Gastrocnemius medialis (tissue), 4 donors: ENCODE results near the gene AMMECR1. TPM values are rescaled to one million over a fixed set of nuclear protein-coding genes. Genes with fewer than 3 reads are reported as not detected.

Experiments
- ATAC-seq, 2 donors: fragments of 150-250 bp; one replicate each; pipeline ENCODE4 v1.9.1; 2016
- DNase-seq, 2 donors: peaks; one replicate each; pipeline ENCODE4 v3.0.0-alpha.2; 2019
- H3K27ac ChIP-seq, 4 donors: fragments of 200-600 bp; sonication (generic); 1 replicate in 1 of 4; 2 replicates in 3 of 4; pipeline ENCODE4 v1.5.1; 2016 to 2018; ENCODE audit warnings: mild to moderate bottlenecking in 2 of 4, moderate library complexity in 1 of 4
- H3K27me3 ChIP-seq, 3 donors: fragments of 200-600 bp; sonication (generic) in 2 of 3; 1 replicate in 1 of 3; 2 replicates in 2 of 3; pipeline versions ENCODE4 v1.5.1 to v1.6.0; 2016 to 2019; ENCODE audit warnings: mild to moderate bottlenecking in 1 of 3, moderate library complexity in 1 of 3
- H3K36me3 ChIP-seq, 2 donors: fragments of 200-600 bp; sonication (generic) in 1 of 2; one replicate each; pipeline ENCODE4 v1.5.1; 2017 to 2018
- H3K4me1 ChIP-seq, 2 donors: fragments of 200-600 bp; sonication (generic) in 1 of 2; one replicate each; pipeline ENCODE4 v1.5.1; 2016 to 2017; ENCODE audit warnings: mild to moderate bottlenecking in 2 of 2
- H3K4me3 ChIP-seq, 4 donors: fragments of 200-600 bp; sonication (generic) in 3 of 4; 1 replicate in 1 of 4; 2 replicates in 3 of 4; pipeline ENCODE4 v1.5.1; 2016 to 2019; ENCODE audit warnings: mild to moderate bottlenecking in 2 of 4
- H3K9me3 ChIP-seq, 3 donors: fragments of 200-600 bp; sonication (generic) in 2 of 3; 1 replicate in 1 of 3; 2 replicates in 2 of 3; pipeline ENCODE4 v1.5.1; 2016 to 2019
- CTCF ChIP-seq, 5 experiments: fragments of 450-650 bp in 3 of 5; fragments of 200-600 bp in 2 of 5; sonication (generic) in 2 of 5; IDR thresholded peaks in 4 of 5; conservative IDR thresholded peaks in 1 of 5; 1 replicate in 4 of 5; 2 replicates in 1 of 5; pipeline ENCODE4 v1.5.1; 2016 to 2019; ENCODE audit warnings: antibody characterized with exemption in 5 of 5, mild to moderate bottlenecking in 3 of 5, moderate library complexity in 3 of 5
- POLR2A ChIP-seq, 2 donors: fragments of 450-650 bp; IDR thresholded peaks; one replicate each; pipeline ENCODE4 v1.6.1; 2017; ENCODE audit warnings: antibody characterized with exemption in 2 of 2, mild to moderate bottlenecking in 2 of 2, moderate library complexity in 2 of 2
- in situ Hi-C, 4 donors: fragments of 200-750 bp; cut with MboI; loops; one replicate each; pipeline versions ENCODE4 v1.15.0 to v1.8.0; 2017; ENCODE audit warnings: low sequenced_read_pairs in 4 of 4
- intact Hi-C: fragments of 100-400 bp; cut with DNase I; formaldehyde crosslinking; loops from one replicate; pipeline ENCODE4 v1.15.1; 2023; ENCODE audit warnings: low total_unique reads
- total RNA-seq, 4 donors: library from RNA; depleted of rRNA; stranded (reverse); fragments of >200 nt; gene quantifications; one replicate each; pipeline versions ENCODE4 v1.1.0 to v1.2.3, GENCODE V29; 2016

The AMMECR1 gene
- total RNA-seq, 4 donors from 2014 or later, result 1.2 to 2.6 (median 1.9) TPM

GRCh38 chrX:110268886-110269285 lies 49.0 kb downstream of the AMMECR1 start:
- no peak overlapping the region for H3K4me3 ChIP-seq
- H3K4me1 ChIP-seq, result no peaks in the 10 kb centered on the region
- H3K9me3 ChIP-seq, result no peaks in the 10 kb centered on the region
- ATAC-seq (no peak), DNase-seq (no peak)
- no peak for TF ChIP-seq CTCF (IDR thresholded peaks at IDR 0.05 in 4 of 5, conservative IDR thresholded peaks at IDR 0.05 in 1 of 5)
- no peak for TF ChIP-seq POLR2A (IDR thresholded peaks at IDR 0.05)
- intact Hi-C loops (no loop called here), in situ Hi-C loops (no loop called here)
- no peaks in the 10 kb centered on the region for H3K36me3 ChIP-seq
- no peak overlapping the region for H3K27ac ChIP-seq
- no peaks in the 10 kb centered on the region for H3K27me3 ChIP-seq

DNA sequence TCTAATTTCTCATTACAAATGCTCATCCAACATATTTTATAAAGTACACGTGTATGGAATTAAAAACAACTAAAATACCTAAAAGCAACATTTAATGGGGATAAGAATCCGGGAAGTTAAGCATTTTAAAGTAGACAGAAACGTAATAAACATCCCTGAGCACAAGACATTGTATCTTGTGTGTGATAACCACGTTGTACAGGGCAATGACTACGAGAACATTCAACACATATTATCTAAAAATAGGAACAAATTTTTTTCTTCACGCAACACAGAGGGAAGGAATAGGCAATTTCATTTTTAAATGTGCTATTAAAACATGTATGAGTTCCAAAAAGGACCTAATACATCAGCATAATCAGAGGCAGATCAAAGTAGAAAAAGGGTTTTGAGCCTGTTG lies 49.5 kb downstream of the AMMECR1 start:
- TF ChIP-seq POLR2A (IDR thresholded peaks at IDR 0.05), result no peak
- no peak for DNase-seq
- H3K9me3 ChIP-seq, result no peaks in the 10 kb centered on the region
- in situ Hi-C loops (no loop called here), intact Hi-C loops (no loop called here)
- no peaks in the 10 kb centered on the region for H3K36me3 ChIP-seq
- no peaks in the 10 kb centered on the region for H3K27me3 ChIP-seq
- H3K27ac ChIP-seq, result no peak overlapping the region
- no peak for ATAC-seq
- H3K4me1 ChIP-seq, result no peaks in the 10 kb centered on the region
- no peak overlapping the region for H3K4me3 ChIP-seq

GRCh38 chrX:110267874-110268273 lies 50.0 kb downstream of the AMMECR1 start:
- no peaks in the 10 kb centered on the region for H3K4me1 ChIP-seq
- no peak overlapping the region for H3K4me3 ChIP-seq
- no peak for TF ChIP-seq CTCF (IDR thresholded peaks at IDR 0.05 in 4 of 5, conservative IDR thresholded peaks at IDR 0.05 in 1 of 5)
- TF ChIP-seq POLR2A (IDR thresholded peaks at IDR 0.05), result no peak
- in situ Hi-C loops (no loop called here), intact Hi-C loops (no loop called here)
- ATAC-seq (no peak), DNase-seq (no peak)
- H3K27me3 ChIP-seq, result no peaks in the 10 kb centered on the region
- H3K36me3 ChIP-seq, result no peaks in the 10 kb centered on the region
- no peak overlapping the region for H3K27ac ChIP-seq
- H3K9me3 ChIP-seq, result no peaks in the 10 kb centered on the region

DNA sequence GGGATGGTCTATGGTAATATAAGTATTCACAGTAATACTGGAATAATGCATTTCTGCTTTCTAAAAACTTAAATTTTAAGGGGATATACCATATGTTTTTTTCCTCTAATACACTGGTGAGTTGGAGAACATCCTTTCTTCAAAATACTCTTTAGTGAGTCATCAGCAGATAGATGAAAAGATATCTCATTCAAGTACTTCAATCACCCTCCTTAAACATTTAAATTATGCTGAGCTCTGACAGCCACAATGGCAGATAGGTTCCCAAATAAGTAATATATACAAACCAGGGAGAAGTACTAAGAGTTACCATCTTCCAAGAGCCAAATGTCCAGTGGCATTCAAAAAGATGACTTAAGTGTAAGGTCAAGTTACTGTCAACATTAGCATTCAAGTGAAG lies 52.2 kb downstream of the AMMECR1 start:
- Histone ChIP-seq H3K4me1 (no peaks in the 10 kb centered on the region), H3K36me3 (no peaks in the 10 kb centered on the region), H3K9me3 (no peaks in the 10 kb centered on the region), H3K27ac (no peak overlapping the region), H3K4me3 (no peak overlapping the region), H3K27me3 (no peaks in the 10 kb centered on the region)
- intact Hi-C loops, result no loop called here
- DNase-seq, result no peak
- in situ Hi-C loops, result no loop called here
- TF ChIP-seq CTCF (IDR thresholded peaks at IDR 0.05 in 4 of 5, conservative IDR thresholded peaks at IDR 0.05 in 1 of 5) (no peak), POLR2A (IDR thresholded peaks at IDR 0.05) (no peak)
- ATAC-seq, result no peak

GRCh38 chrX:110259117-110259516 lies 58.8 kb downstream of the AMMECR1 start:
- in situ Hi-C loops (no loop called here), intact Hi-C loops (no loop called here)
- TF ChIP-seq CTCF (IDR thresholded peaks at IDR 0.05 in 4 of 5, conservative IDR thresholded peaks at IDR 0.05 in 1 of 5) (no peak), POLR2A (IDR thresholded peaks at IDR 0.05) (no peak)
- Histone ChIP-seq H3K27me3 (no peaks in the 10 kb centered on the region), H3K4me3 (no peak overlapping the region), H3K9me3 (no peaks in the 10 kb centered on the region), H3K27ac (no peak overlapping the region), H3K4me1 (no peaks in the 10 kb centered on the region), H3K36me3 (no peaks in the 10 kb centered on the region)
- no peak for DNase-seq
- no peak for ATAC-seq
